K562 (cell line): ENCODE results near the gene CALML4. TPM values are rescaled to one million over a fixed set of nuclear protein-coding genes. Genes with fewer than 3 reads are reported as not detected.

Experiments
- ATAC-seq: fragments of 200-7000 bp; cut with Tn5 transposase; 3 replicates; pipeline ENCODE4 v1.9.1; 2020; ENCODE audit warnings: moderate library complexity
- BruUV-seq: library from RNA; stranded (reverse); fragments of 400-500 nt; replicated peaks from 2 replicates; lab custom pipeline; 2021; lab: Mats Ljungman, UMichigan
- CTCF ChIA-PET: fragments of 300-600 bp; formaldehyde crosslinking; extraction: SDS; loops from one replicate; lab custom pipeline; 2021; ENCODE audit warnings: low intra/inter-chr PET ratio; lab: Yijun Ruan, JAX
- POLR2A ChIA-PET: fragments of 300-600, 350-650 bp; sonication (Branson Sonifier 250); formaldehyde crosslinking; extraction: SDS; loops from one replicate; lab custom pipeline; 2021; ENCODE audit warnings: antibody characterized with exemption, inconsistent platforms; lab: Yijun Ruan, JAX
- DNase-seq, 4 experiments: peaks; one replicate each; pipeline versions ENCODE4 v3.0.0 to v3.0.0-alpha.2; 2011 to 2018; ENCODE audit warnings: low spot score in 3 of 4, mixed read lengths in 3 of 4; ENCODE audit errors: extremely low read depth in 1 of 4
- FAIRE-seq: peaks from 2 replicates; lab custom pipeline; 2011; peaks lifted over from hg19 to GRCh38; lab: Jason Lieb, UNC
- H2AFZ ChIP-seq: 2 replicates; pipeline ENCODE4 v1.6.0; 2011; ENCODE audit warnings: low read depth, low read length, control low read depth, inconsistent platforms
- H3K27ac ChIP-seq: fragments of 200-600 bp; 3 replicates; pipeline ENCODE4 v1.8.0; 2011; ENCODE audit warnings: low read depth, mild to moderate bottlenecking, control low read depth, inconsistent platforms, low read length, moderate library complexity, mixed read lengths; ENCODE audit errors: extremely low read depth
- H3K27me3 ChIP-seq, 2 experiments: fragments of 300-600 bp in 1 of 2; 2 replicates in 1 of 2; 3 replicates in 1 of 2; pipeline versions ENCODE4 v1.6.0 to v1.8.0; 2011; ENCODE audit warnings: inconsistent platforms in 2 of 2, low read length in 2 of 2, mild to moderate bottlenecking in 1 of 2, mixed read lengths in 1 of 2, moderate library complexity in 1 of 2; ENCODE audit not compliant: control insufficient read depth in 2 of 2, insufficient read depth in 2 of 2
- H3K36me3 ChIP-seq: fragments of 300-600 bp; 3 replicates; pipeline ENCODE4 v1.8.0; 2011; ENCODE audit warnings: mild to moderate bottlenecking, low read length, inconsistent platforms; ENCODE audit not compliant: control insufficient read depth, insufficient read depth
- H3K4me1 ChIP-seq, 2 experiments: fragments of 200-600 bp in 1 of 2; replicated peaks in 1 of 2; 2 replicates in 1 of 2; 3 replicates in 1 of 2; pipeline versions ENCODE4 v1.5.1 to v1.8.0; 2011; ENCODE audit warnings: inconsistent platforms in 2 of 2, low read length in 2 of 2, mild to moderate bottlenecking in 1 of 2, mixed read lengths in 1 of 2, moderate library complexity in 1 of 2; ENCODE audit not compliant: control insufficient read depth in 2 of 2, insufficient read depth in 2 of 2
- H3K4me2 ChIP-seq: 2 replicates; pipeline ENCODE4 v1.6.1; 2011; ENCODE audit warnings: low read length, control low read depth, inconsistent platforms, mixed read lengths; ENCODE audit not compliant: insufficient read depth
- H3K4me3 ChIP-seq: fragments of 200-600 bp; sonication (generic), shearing (Covaris generic); 2 replicates; pipeline ENCODE4 v1.5.1; 2016; ENCODE audit warnings: control low read depth, inconsistent platforms
- H3K79me2 ChIP-seq: fragments of 200-600 bp; 3 replicates; pipeline ENCODE4 v1.8.0; 2011; ENCODE audit warnings: low read length, inconsistent platforms; ENCODE audit not compliant: control insufficient read depth, insufficient read depth
- H3K9ac ChIP-seq, 2 experiments: 2 replicates each; pipeline versions ENCODE4 v1.6.0 to v1.6.1; 2011; ENCODE audit warnings: low read depth in 2 of 2, low read length in 2 of 2, control low read depth in 1 of 2, inconsistent platforms in 1 of 2, mild to moderate bottlenecking in 1 of 2, mixed read lengths in 1 of 2; ENCODE audit not compliant: insufficient read depth in 1 of 2
- H3K9me1 ChIP-seq: one replicate; pipeline ENCODE4 v1.6.0; 2011; ENCODE audit warnings: inconsistent platforms, mild to moderate bottlenecking, low read length, moderate library complexity; ENCODE audit not compliant: control insufficient read depth, insufficient read depth
- H3K9me3 ChIP-seq: replicated peaks from 2 replicates; pipeline ENCODE4 v1.5.1; 2011; ENCODE audit warnings: low read depth, low read length, inconsistent platforms; ENCODE audit not compliant: control insufficient read depth, insufficient read depth
- H4K20me1 ChIP-seq: replicated peaks from 2 replicates; pipeline ENCODE4 v1.6.1; 2011; ENCODE audit warnings: low read length, inconsistent platforms, mixed read lengths; ENCODE audit not compliant: control insufficient read depth, insufficient read depth
- BRF1 ChIP-seq: IDR thresholded peaks from 3 replicates; pipeline ENCODE4 v1.6.1; 2011; ENCODE audit warnings: borderline replicate concordance, mild to moderate bottlenecking; ENCODE audit not compliant: insufficient read length; ENCODE audit errors: extremely low read depth
- EGR1 ChIP-seq: fragments of 450-650 bp; conservative IDR thresholded peaks from 2 replicates; pipeline ENCODE4 v1.6.1; 2017; ENCODE audit warnings: mild to moderate bottlenecking
- EP400 ChIP-seq: fragments of 450-650 bp; IDR thresholded peaks from 2 replicates; pipeline ENCODE4 v1.6.1; 2017; ENCODE audit warnings: antibody characterized with exemption, mild to moderate bottlenecking, moderate library complexity
- HMG20B ChIP-seq: fragments of 250-450 bp; sonication (Bioruptor Pico); IDR thresholded peaks from 2 replicates; pipeline ENCODE4 v1.5.0; 2021; ENCODE audit warnings: mild to moderate bottlenecking
- RB1 ChIP-seq: fragments of 450-650 bp; IDR thresholded peaks from 2 replicates; pipeline ENCODE4 v1.6.1; 2017; ENCODE audit warnings: low read depth, mild to moderate bottlenecking
- STAG1 ChIP-seq: sonication (generic); formaldehyde crosslinking; IDR thresholded peaks from 2 replicates; pipeline ENCODE4 v1.5.0; 2020; ENCODE audit warnings: missing genetic modification reagents, borderline replicate concordance
- TAF9B ChIP-seq: fragments of 450-650 bp; IDR thresholded peaks from 2 replicates; pipeline ENCODE4 v1.6.1; 2018; ENCODE audit warnings: mild to moderate bottlenecking; ENCODE audit not compliant: partially characterized antibody
- WGBS: fragments of 100-300 bp; shearing (Covaris generic); methylation state at CpG from one replicate; pipeline ENCODE4 v1.1.6; 2016; ENCODE audit warnings: low coverage, mixed read lengths; ENCODE audit not compliant: insufficient coverage; ENCODE audit errors: missing lambda C conversion rate; 5-methylcytosine and 5-hydroxymethylcytosine counted together
- in situ Hi-C: fragments of 300-500 bp; cut with MboI; formaldehyde crosslinking; loops from 4 replicates; pipeline ENCODE4 v1.15.0; 2018; ENCODE audit warnings: inconsistent platforms, mixed read lengths
- intact Hi-C: fragments of 100-400 bp; cut with micrococcal nuclease; formaldehyde crosslinking; loops from 2 replicates; pipeline ENCODE4 v1.14.2; 2022
- polyA plus RNA-seq, 8 experiments: library from polyadenylated mRNA; depleted of rRNA in 4 of 8; stranded (reverse) in 5 of 8; unstranded in 3 of 8; fragments of >200 nt; fragmentation: Nextera tagmentation in 2 of 8; fragmentation: Illumina TruSeq in 1 of 8; extraction: Ambion mirVana in 2 of 8; extraction: Trizol in 1 of 8; gene quantifications; 2 replicates each; pipeline versions ENCODE4 v1.2.1 to v1.2.3, GENCODE V29; 2011 to 2014; ENCODE audit warnings: inconsistent platforms in 1 of 8, missing spikeins in 1 of 8
- total RNA-seq, 7 experiments: library from RNA; depleted of rRNA in 6 of 7; stranded (reverse); fragments of >200 nt in 6 of 7; fragmentation: Illumina TruSeq in 2 of 7; extraction: Trizol in 2 of 7; gene quantifications; 2 replicates each; pipeline versions ENCODE4 v1.2.1 to v1.2.3, GENCODE V29; 2011 to 2021; ENCODE audit warnings: low replicate concordance in 1 of 7
- TF ChIP-seq, protein P1 (sequence below): IDR thresholded peaks from 2 replicates; pipeline ENCODE4 v1.6.1; 2011; ENCODE audit warnings: borderline replicate concordance, low read depth, mild to moderate bottlenecking, moderate library complexity, low read length; ENCODE audit not compliant: insufficient read depth, poor library complexity, severe bottlenecking
- TF ChIP-seq, protein P2 (sequence below), 2 experiments: fragments of 450-650 bp in 1 of 2; IDR thresholded peaks; 2 replicates each; pipeline ENCODE4 v1.6.1; 2011 to 2017; ENCODE audit warnings: low read depth in 2 of 2, antibody characterized with exemption in 1 of 2, borderline replicate concordance in 1 of 2, low read length in 1 of 2, mild to moderate bottlenecking in 1 of 2, mixed read lengths in 1 of 2; ENCODE audit not compliant: control insufficient read depth in 1 of 2
- TF ChIP-seq, protein P3 (sequence below): sonication (generic); formaldehyde crosslinking; IDR thresholded peaks from 2 replicates; pipeline ENCODE4 v1.8.0; 2022; ENCODE audit warnings: missing genetic modification reagents, mild to moderate bottlenecking, moderate library complexity, borderline replicate concordance

Gene CALML4
- total and polyA plus RNA-seq, 9 of the 15 experiments (the other 6 are each of a cell fraction or from before 2014, with no cell fraction given), result 2.8 to 30.6 (median 15.5) TPM

DNA sequence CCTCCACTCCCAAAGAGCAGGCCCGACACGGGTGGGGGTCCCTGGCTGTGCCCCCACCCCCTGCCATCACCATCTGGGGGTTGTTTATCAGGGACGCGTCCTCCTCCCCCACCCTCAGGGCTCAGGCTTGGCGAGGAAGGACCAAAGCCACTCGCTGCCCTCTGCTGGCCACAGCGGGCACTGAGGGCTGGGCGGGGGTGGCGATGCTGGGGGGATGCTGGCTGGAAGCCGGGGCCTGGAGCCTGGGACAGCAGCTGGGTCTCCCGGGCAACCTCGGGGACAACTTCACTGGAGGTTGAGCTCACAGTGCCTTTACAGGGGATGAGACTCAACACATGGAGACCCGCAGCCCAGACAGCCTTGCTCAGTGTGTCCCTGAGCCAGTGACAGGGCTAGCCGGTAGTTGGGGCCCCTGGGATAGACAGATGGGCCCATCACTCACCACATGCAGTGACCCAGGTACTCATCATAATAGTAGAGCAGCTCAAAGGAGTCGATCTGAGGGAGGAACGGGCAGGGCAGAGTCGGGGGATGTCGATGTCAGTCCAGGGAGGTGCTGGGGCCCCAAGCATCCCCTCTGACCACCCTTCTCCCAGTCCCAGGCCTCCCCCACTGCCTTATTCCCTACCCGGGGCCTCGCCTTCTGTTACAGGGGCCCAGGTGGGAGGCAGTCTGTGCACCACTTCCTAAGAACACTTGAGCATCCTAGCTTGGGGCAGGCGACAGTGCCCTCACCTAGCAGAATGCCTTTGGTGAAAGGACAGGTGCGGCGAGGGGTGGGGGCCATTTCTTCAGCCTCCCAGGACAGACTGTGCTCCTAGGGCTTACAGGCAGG is 5.9 kb upstream of the CALML4 start:
- H3K9me3 ChIP-seq, result no peaks in the 10 kb centered on the region
- H3K4me2 ChIP-seq, result no peak overlapping the region
- peaks cover 30% of the 10 kb centered on the region for H3K79me2 ChIP-seq
- H3K9me1 ChIP-seq, result peaks cover 3% of the 10 kb centered on the region
- DNase-seq (peak; percentile 61 to 68 (median 66)), ATAC-seq (peak; percentile 81), FAIRE-seq (peak; percentile 15)
- 83% methylated on average over 15 of the region's 23 CpGs for WGBS
- H3K27me3 ChIP-seq, result no peaks in the 10 kb centered on the region
- H2AFZ ChIP-seq, result no peak overlapping the region
- H3K9ac ChIP-seq, result no peak overlapping the region
- H3K4me3 ChIP-seq, result no peak overlapping the region
- peaks cover 7 to 37% of the 10 kb centered on the region in 2 experiments for H3K4me1 ChIP-seq
- intact Hi-C loops (loop anchor here (5.0 kb wide), 1 partner anchor 349 kb away; no protein-coding TSS in a partner anchor), in situ Hi-C loops (no loop called here)
- H3K36me3 ChIP-seq, result peaks cover 84% of the 10 kb centered on the region; the same call in 2 of the 3 replicates
- ChIA-PET POLR2A (interaction anchor here (0.9 kb wide), 1 partner anchor 14 kb away, joined by 3 read pairs; no protein-coding TSS in a partner anchor), CTCF (interaction anchor here (1.7 kb wide), 1 partner anchor 348 kb away, joined by 4 read pairs; no protein-coding TSS in a partner anchor)
- BruUV-seq, result no TSS peak
- H4K20me1 ChIP-seq, result peaks cover 20% of the 10 kb centered on the region; the same call in 1 of the 2 replicates
- no peak overlapping the region for H3K27ac ChIP-seq
- TF ChIP-seq HMG20B (CRISPR knock-in tag), result no peak
- TF ChIP-seq, protein P1, sequence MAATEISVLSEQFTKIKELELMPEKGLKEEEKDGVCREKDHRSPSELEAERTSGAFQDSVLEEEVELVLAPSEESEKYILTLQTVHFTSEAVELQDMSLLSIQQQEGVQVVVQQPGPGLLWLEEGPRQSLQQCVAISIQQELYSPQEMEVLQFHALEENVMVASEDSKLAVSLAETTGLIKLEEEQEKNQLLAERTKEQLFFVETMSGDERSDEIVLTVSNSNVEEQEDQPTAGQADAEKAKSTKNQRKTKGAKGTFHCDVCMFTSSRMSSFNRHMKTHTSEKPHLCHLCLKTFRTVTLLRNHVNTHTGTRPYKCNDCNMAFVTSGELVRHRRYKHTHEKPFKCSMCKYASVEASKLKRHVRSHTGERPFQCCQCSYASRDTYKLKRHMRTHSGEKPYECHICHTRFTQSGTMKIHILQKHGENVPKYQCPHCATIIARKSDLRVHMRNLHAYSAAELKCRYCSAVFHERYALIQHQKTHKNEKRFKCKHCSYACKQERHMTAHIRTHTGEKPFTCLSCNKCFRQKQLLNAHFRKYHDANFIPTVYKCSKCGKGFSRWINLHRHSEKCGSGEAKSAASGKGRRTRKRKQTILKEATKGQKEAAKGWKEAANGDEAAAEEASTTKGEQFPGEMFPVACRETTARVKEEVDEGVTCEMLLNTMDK, result peak; percentile 79
- peak; percentile 38; the same call in 1 of the 2 replicates for TF ChIP-seq STAG1
- TF ChIP-seq EP400, result no peak
- no peak for TF ChIP-seq BRF1
- TF ChIP-seq, protein P2, sequence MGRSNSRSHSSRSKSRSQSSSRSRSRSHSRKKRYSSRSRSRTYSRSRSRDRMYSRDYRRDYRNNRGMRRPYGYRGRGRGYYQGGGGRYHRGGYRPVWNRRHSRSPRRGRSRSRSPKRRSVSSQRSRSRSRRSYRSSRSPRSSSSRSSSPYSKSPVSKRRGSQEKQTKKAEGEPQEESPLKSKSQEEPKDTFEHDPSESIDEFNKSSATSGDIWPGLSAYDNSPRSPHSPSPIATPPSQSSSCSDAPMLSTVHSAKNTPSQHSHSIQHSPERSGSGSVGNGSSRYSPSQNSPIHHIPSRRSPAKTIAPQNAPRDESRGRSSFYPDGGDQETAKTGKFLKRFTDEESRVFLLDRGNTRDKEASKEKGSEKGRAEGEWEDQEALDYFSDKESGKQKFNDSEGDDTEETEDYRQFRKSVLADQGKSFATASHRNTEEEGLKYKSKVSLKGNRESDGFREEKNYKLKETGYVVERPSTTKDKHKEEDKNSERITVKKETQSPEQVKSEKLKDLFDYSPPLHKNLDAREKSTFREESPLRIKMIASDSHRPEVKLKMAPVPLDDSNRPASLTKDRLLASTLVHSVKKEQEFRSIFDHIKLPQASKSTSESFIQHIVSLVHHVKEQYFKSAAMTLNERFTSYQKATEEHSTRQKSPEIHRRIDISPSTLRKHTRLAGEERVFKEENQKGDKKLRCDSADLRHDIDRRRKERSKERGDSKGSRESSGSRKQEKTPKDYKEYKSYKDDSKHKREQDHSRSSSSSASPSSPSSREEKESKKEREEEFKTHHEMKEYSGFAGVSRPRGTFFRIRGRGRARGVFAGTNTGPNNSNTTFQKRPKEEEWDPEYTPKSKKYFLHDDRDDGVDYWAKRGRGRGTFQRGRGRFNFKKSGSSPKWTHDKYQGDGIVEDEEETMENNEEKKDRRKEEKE (IDR thresholded peaks at IDR 0.05; ENCODE audit: borderline replicate concordance in 1 of 2, control insufficient read depth in 1 of 2, low read depth in 2 of 2, low read length in 1 of 2), result no peak
- TF ChIP-seq RB1, result 0 out of 2 replicates have a peak, but pooled peaks have one; percentile 25
- TF ChIP-seq EGR1, result peak; percentile 61
- no peak for TF ChIP-seq TAF9B
- TF ChIP-seq, protein P3, sequence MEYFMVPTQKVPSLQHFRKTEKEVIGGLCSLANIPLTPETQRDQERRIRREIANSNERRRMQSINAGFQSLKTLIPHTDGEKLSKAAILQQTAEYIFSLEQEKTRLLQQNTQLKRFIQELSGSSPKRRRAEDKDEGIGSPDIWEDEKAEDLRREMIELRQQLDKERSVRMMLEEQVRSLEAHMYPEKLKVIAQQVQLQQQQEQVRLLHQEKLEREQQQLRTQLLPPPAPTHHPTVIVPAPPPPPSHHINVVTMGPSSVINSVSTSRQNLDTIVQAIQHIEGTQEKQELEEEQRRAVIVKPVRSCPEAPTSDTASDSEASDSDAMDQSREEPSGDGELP, result peak; percentile 48; the same call in 1 of the 2 replicates
